GM20000 (cell line): ENCODE results near the gene MEF2D.

Experiments used
- DNase-seq: peaks from one replicate; pipeline ENCODE4 v3.0.0; 2012; ENCODE audit warnings: low spot score
- CTCF ChIP-seq: IDR thresholded peaks from 2 replicates; pipeline ENCODE4 v1.5.1; 2012; ENCODE audit warnings: mild to moderate bottlenecking, control low read depth; ENCODE audit errors: extremely low read depth, missing control alignments

Gene MEF2D

GRCh38 chr1:156505679-156506298 is 5.2 kb upstream of the MEF2D start:
- TF ChIP-seq CTCF, result no peak
- no peak for DNase-seq

GRCh38 chr1:156504821-156505678 is 4.5 kb upstream of the MEF2D start:
- no peak for TF ChIP-seq CTCF
- peak; percentile 82 for DNase-seq

- no peak for DNase-seq
- no peak for TF ChIP-seq CTCF
Measured at GRCh38 chr1:156504438-156504813, 3.9 kb upstream of the MEF2D start.

- TF ChIP-seq CTCF, result no peak
- no peak for DNase-seq
Measured at GRCh38 chr1:156503698-156504437, 3.3 kb upstream of the MEF2D start.

GRCh38 chr1:156502894-156503697 is 2.5 kb upstream of the MEF2D start:
- no peak for TF ChIP-seq CTCF
- DNase-seq, result no peak

- TF ChIP-seq CTCF, result no peak
Measured at GRCh38 chr1:156502391-156502893, 1.9 kb upstream of the MEF2D start.

More at GRCh38 chr1:156502391-156502893, 1.9 kb upstream of the MEF2D start:
- no peak for DNase-seq
